ENCODE data around the gene CHID1. TPM values are rescaled to one million over a fixed set of nuclear protein-coding genes. Genes with fewer than 3 reads are reported as not detected.

The CHID1 gene
- total RNA-seq, 3 donors from 2014 or later: 58.3 to 79.5 (median 68.3) TPM

GRCh38 chr11:882596-882995, 28.0 kb downstream of the CHID1 start:
- DNase-seq (ENCODE audit: low spot score in 2 of 2): peak in 1 of 2 donors; percentile 43
- H3K4me3 ChIP-seq: no peak overlapping the region
- no peaks in the 10 kb centered on the region for H3K4me1 ChIP-seq
- TF ChIP-seq CTCF (IDR thresholded peaks at IDR 0.05): no peak
- TF ChIP-seq POLR2AphosphoS5 (IDR thresholded peaks at IDR 0.05): no peak
- TF ChIP-seq POLR2A (IDR thresholded peaks at IDR 0.05): no peak
- H3K9me3 ChIP-seq: no peaks in the 10 kb centered on the region
- H3K27me3 ChIP-seq: no peaks in the 10 kb centered on the region
- intact Hi-C loops (cut with DNase I; ENCODE audit: low total_unique reads): no loop called here
- peak overlapping the region; percentile 62 to 68 for H3K27ac ChIP-seq
- H3K36me3 ChIP-seq: no peaks in the 10 kb centered on the region

- no peaks in the 10 kb centered on the region for H3K4me1 ChIP-seq
- H3K9me3 ChIP-seq: no peaks in the 10 kb centered on the region
- intact Hi-C loops (cut with DNase I; ENCODE audit: low total_unique reads): no loop called here
- DNase-seq (ENCODE audit: low spot score in 2 of 2): no peak
- no peak overlapping the region for H3K4me3 ChIP-seq
- no peak overlapping the region for H3K27ac ChIP-seq
- TF ChIP-seq POLR2AphosphoS5 (IDR thresholded peaks at IDR 0.05) (no peak), CTCF (IDR thresholded peaks at IDR 0.05) (no peak), POLR2A (IDR thresholded peaks at IDR 0.05) (no peak)
- no peaks in the 10 kb centered on the region for H3K27me3 ChIP-seq
- no peaks in the 10 kb centered on the region for H3K36me3 ChIP-seq
These were observed 30.2 kb downstream of the CHID1 start for GRCh38 chr11:880447-880846.

- TF ChIP-seq CTCF (IDR thresholded peaks at IDR 0.05) (no peak), POLR2AphosphoS5 (IDR thresholded peaks at IDR 0.05) (no peak), POLR2A (IDR thresholded peaks at IDR 0.05) (no peak)
- intact Hi-C loops (cut with DNase I; ENCODE audit: low total_unique reads): no loop called here
- H3K36me3 ChIP-seq: no peaks in the 10 kb centered on the region
- H3K4me3 ChIP-seq: no peak overlapping the region
- no peaks in the 10 kb centered on the region for H3K9me3 ChIP-seq
- no peaks in the 10 kb centered on the region for H3K4me1 ChIP-seq
- H3K27ac ChIP-seq: no peak overlapping the region
- no peaks in the 10 kb centered on the region for H3K27me3 ChIP-seq
- DNase-seq (ENCODE audit: low spot score in 2 of 2): no peak
These were observed 33.0 kb downstream of the CHID1 start for GRCh38 chr11:877565-877964.

- intact Hi-C loops (cut with DNase I; ENCODE audit: low total_unique reads): no loop called here
- no peaks in the 10 kb centered on the region for H3K9me3 ChIP-seq
- no peak overlapping the region for H3K4me3 ChIP-seq
- no peaks in the 10 kb centered on the region for H3K27me3 ChIP-seq
- H3K27ac ChIP-seq: no peak overlapping the region
- no peaks in the 10 kb centered on the region for H3K4me1 ChIP-seq
- TF ChIP-seq CTCF (IDR thresholded peaks at IDR 0.05) (no peak), POLR2AphosphoS5 (IDR thresholded peaks at IDR 0.05) (no peak), POLR2A (IDR thresholded peaks at IDR 0.05) (no peak)
- H3K36me3 ChIP-seq: no peaks in the 10 kb centered on the region
- peak in 1 of 2 donors; percentile 61 for DNase-seq (ENCODE audit: low spot score in 2 of 2)
These were observed 34.1 kb downstream of the CHID1 start for GRCh38 chr11:876545-876944.

GRCh38 chr11:875769-876301, 34.8 kb downstream of the CHID1 start:
- DNase-seq (ENCODE audit: low spot score in 2 of 2): no peak
- H3K4me3 ChIP-seq: no peak overlapping the region
- intact Hi-C loops (cut with DNase I; ENCODE audit: low total_unique reads): no loop called here
- H3K27me3 ChIP-seq: no peaks in the 10 kb centered on the region
- H3K9me3 ChIP-seq: no peaks in the 10 kb centered on the region
- no peaks in the 10 kb centered on the region for H3K4me1 ChIP-seq
- H3K27ac ChIP-seq: no peak overlapping the region
- no peaks in the 10 kb centered on the region for H3K36me3 ChIP-seq
- TF ChIP-seq POLR2AphosphoS5 (IDR thresholded peaks at IDR 0.05) (no peak), CTCF (IDR thresholded peaks at IDR 0.05) (no peak), POLR2A (IDR thresholded peaks at IDR 0.05) (no peak)

All from breast epithelium (tissue), 4 donors.